Stimulated activated CD4-positive, alpha-beta T cell treated with anti-CD3 and anti-CD28 coated beads, TNF-alpha, amount 100 ng/mL, for 4 hours (primary cell): Measurements from ENCODE around the gene PSMC4.
"Not testable (repeated sequence)": the region's sequence is repeated elsewhere in the genome, so short reads cannot be mapped to it uniquely, and the experiment has no call there.

Experiments
- DNase-seq, 3 experiments: peaks; one replicate each; pipeline ENCODE4 v3.0.0-alpha.2; 2020; ENCODE audit warnings: low read depth in 3 of 3

The PSMC4 gene

GRCh38 chr19:39946532-39946931, 24.4 kb upstream of the PSMC4 start:
- DNase-seq = no peak

DNA sequence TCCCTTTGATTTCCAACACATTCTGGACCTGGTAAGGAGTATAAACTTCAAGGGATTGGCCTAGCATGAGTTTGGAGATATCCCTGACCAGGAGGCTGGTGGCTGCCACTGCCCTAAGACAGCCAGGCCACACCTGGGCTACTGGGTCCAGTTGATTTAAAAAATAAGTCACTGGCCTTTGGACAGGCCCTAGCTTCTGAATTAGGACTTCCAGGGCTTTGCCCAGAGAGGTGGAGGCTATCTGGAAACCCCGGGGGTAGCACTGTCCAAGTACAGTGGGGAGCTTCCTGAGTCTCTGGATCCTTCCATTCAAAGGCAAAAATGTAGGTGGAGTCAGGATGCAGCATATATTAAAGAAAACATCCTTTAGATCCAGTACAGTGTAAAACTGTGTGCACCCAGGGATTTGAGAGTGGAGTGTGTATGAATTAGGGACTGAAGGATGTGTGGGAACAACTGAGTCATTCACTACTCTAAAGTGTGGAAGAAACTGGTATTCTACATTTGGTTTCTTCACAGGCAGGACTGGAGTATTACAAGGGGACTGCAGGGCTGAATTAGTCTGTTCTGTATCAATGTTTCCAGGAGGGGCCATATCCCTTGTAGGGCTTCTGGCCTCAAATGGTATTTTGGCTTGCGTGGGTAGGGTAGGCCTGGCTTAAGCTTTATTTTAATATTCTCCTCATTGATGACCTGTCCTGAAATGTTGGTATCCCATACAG, 21.8 kb upstream of the PSMC4 start:
- no peak for DNase-seq

- DNase-seq = no peak
These were observed 19.8 kb upstream of the PSMC4 start for GRCh38 chr19:39951065-39951650.

GRCh38 chr19:39951686-39952085, 19.3 kb upstream of the PSMC4 start:
- no peak for DNase-seq

DNA sequence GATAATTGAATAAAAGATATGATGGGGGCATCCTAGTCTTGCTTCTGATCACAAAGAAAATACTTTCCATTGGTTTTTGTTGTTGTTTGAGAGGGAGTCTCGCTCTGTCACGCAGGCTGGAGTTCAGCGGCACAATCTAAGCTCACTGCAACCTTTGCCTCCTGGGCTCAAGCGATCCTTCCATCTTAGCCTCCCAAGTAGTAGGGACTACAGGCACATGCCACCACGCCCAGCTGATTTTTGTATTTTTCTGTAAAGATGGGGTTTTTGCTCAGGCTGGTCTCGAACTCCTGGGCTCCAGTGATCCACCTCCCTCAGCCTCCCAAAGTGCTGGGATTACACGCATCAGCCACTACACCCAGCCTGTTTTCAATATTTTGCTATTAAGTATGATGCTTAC, 17.1 kb upstream of the PSMC4 start:
- DNase-seq = no peak

GRCh38 chr19:39957886-39958285, 13.1 kb upstream of the PSMC4 start:
- DNase-seq = not testable (repeated sequence)

DNA sequence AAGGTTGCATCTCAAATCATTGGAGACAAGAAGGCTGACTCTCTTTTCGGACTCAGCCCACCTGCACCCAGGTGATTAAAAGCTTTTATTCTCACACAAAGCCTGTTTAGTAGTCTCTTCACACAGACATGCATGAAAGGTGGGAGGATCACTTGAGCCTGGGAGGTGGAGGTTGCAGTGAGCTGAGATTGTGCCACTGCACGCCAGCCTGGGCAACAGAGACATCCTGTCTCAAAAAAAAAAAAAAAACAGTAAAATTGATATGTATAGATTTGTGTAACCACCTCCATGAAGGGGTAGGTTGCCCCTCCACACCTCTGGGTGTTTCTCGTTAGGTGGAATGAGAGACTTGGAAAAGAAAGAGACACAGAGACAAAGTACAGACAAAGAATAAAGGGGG, 12.0 kb upstream of the PSMC4 start:
- not testable (repeated sequence) for DNase-seq

GRCh38 chr19:39959407-39959806, 11.6 kb upstream of the PSMC4 start:
- not testable (repeated sequence) for DNase-seq

DNA sequence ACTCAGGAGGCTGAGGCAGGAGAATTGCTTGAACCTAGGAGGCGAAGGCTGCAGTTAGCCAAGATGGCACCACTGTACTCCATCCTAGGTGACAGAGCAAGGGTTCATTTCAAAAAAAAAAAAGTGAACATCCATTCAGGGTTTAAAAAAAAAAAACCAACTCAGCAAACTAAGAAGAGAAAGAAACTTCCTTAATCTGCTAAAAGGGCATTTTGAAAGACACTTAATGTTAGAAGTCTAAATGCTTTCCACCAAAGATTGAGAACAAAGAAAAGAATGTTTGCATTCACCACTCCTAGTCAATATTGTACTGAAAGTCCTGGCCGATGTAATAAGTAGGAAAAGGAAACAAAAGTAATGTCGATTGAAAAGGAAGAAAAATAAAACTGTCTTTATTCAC, 7.1 kb upstream of the PSMC4 start:
- DNase-seq = no peak

DNA sequence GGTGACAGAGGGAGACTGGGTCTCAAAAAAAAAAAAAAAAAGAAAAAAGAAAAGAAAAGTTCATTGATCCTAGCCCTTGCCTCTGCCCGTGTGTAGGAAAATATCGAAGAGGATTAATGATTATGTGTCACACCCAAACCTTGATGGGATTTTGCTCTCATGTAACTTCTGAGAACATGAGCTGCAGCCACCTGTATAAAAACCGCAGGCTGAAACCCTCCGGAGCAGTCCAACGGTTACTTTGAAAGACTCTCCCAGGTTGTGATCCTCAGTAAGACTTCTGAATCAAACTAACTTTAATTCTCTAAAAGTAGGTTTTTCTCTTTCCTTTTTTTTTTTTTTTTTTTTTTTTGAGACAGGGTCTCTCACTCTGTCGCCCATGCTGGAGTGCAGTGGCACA, 4.3 kb upstream of the PSMC4 start:
- DNase-seq = no peak

DNA sequence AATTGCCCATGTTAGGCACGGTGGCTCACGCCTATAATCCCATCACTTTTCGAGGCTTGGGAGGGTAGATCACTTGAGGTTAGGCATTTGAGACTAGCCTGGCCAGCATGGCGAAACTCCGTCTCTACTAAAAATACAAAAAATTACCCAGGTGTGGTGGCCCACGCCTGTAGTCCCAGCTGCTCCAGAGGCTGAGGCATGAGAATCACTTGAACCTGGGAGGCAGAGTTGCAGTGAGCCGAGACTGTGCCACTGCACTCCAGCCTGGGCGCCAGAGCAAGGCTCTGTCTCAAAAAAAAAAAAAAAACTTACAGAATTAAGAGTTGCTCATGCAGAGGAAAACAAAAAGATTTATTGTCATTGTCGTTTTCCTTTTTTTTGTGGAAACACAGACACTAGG, 3.4 kb upstream of the PSMC4 start:
- DNase-seq = no peak

DNA sequence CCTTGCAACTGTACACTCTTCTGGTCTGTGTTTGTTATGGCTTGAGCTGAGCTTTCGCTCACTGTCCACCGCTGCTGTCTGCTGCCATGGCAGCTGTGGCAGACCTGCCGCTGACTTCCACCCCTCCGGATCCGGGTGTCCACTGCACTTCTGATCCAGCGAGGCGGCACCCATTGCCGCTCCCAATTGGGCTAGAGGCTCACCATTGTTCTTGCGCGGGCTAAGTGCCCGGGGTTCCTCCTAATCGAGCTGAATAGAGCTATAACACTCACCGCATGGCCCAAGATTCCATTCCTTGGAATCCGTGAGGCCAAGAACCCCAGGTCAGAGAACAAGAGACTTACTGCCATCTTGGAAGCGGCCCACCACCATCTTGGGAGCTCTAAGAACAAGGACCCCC, 2.2 kb upstream of the PSMC4 start:
- DNase-seq = no peak

DNA sequence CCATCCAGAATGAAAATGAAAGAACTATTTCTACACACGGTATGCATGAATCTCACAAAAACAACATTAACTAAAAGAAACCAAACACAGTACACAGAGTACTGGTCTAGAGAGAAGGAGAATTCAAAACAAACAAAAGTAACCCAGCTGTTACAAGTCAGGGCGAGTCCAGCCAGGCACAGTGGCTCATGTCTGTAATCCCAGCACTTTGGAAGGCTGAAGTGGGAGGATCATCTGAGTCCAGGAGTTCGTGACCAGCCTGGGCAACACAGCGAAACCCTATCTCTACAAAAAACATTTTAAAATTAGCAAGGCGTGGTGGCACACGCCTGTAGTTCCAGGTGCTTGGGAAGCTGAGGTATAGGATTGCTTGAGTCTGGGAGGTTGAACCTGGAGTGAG, 1.7 kb upstream of the PSMC4 start:
- no peak for DNase-seq

DNA sequence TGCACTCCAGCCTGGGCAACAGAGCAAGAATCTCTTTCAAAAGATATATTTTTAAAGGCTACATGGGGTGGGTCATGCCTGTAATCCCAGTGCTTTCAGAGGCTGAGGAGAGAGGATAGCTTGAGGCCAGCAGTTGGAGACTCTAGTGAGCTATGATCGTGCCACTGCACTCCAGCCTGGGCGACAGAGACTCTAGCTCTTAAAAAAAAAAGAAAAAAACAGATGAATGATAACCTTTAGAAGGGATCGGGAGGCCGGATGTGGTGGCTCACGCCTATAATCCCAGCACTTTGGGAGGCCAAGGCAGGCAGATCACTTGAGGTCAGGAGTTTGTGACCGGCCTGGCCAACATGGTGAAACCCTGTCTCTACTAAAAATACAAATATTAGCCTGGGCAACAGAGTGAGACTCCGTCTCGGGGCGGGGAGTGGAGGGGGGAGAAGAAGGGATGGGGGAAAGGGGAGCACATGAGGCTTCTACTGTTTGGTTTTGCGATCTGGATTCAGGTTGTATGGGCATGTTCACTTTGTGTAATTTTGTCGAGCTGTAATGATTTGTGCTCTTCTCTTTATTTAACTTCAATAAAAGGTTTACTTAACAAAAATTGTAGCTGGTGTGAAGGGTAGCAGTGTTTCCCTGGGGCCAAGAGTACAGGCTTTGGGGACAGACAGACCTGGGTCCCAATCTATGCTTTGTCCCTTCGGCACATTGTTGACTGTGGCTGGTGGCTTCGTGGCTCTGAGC, 1.1 kb upstream of the PSMC4 start:
- DNase-seq = no peak

- DNase-seq = no peak
These were observed 615 bp upstream of the PSMC4 start for GRCh38 chr19:39970425-39970674.

DNA sequence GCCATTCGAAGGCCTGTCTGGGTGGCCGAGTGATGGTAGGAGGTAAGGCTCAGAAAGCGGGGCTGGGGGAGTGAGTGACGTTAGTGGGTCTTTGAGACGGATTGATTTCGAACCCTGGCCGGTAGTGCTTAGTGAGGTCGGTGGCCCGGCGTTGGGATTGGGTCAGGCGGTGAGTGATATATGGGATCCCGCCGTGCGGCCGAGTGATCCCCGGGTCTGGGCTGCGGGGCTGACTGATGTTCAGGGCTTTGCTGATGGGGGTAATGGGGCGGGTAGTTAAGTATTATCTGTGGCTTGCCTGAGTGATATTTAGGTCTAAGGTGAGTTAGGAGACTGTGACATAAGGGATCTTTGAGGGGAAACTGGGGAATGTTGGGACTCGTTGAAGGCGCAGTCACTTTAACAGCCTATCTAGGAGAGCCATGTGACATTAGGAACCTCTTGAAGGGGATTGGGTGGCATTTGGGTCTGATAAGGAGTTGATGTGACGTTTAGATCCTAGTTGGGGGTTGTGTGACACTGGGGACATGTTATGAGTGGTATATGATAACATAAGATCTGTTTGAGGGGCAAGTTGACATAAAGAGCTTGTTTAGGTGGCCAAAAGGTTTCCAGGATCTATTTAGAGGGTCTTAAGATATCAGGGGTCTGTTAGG, 543 bp downstream of the PSMC4 start:
- DNase-seq = no peak

DNA sequence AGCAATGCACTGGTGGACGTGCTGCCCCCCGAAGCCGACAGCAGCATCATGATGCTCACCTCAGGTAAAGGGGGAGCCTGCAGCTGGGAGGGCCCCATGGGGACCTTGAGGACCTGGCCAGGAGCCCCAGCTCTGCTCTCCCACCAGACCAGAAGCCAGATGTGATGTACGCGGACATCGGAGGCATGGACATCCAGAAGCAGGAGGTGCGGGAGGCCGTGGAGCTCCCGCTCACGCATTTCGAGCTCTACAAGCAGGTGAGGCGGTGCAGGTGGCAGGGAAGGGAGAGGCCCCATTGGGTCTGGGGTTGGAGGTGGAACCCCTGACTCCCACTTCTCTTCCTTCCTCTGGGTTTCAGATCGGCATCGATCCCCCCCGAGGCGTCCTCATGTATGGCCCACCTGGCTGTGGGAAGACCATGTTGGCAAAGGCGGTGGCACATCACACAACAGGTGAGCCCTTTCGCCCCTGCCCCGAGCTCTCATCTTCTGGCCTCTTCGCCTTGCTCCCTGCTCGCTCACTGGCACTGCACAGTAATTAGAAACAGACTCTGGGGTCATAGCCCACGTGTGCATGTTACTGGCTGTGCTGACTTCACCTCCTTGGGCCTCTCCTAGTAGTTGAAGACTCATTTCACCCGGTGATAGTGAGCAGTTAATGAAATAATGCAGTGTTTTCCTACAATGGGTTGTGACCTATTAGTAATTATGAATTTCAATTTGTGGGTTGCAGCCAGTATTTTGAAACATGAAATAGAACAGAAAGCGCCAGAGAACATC, 3.6 kb downstream of the PSMC4 start:
- DNase-seq = no peak

- DNase-seq = no peak
These were observed 11.9 kb downstream of the PSMC4 start for GRCh38 chr19:39982883-39983282.

GRCh38 chr19:39983695-39984300, 12.8 kb downstream of the PSMC4 start:
- DNase-seq = no peak

GRCh38 chr19:39986643-39987042, 15.7 kb downstream of the PSMC4 start:
- DNase-seq = no peak

DNA sequence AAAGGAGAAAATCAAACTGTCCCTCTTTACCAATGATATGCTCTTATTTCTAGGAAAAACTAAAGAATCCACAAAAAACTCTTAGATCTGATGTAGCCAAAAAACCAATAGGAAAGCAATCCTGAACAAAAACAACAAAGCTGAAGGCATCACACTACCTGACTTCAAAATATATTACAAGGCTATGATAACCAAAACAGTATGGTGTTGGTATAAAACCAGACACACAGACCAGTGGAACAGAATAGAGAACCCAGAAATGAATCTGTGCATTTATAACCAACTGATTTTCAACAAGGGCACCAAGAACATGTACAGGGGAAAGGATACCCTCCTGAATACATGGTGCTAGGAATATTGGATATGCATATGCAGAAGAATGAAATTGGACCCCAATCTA, 16.2 kb downstream of the PSMC4 start:
- no peak for DNase-seq

DNA sequence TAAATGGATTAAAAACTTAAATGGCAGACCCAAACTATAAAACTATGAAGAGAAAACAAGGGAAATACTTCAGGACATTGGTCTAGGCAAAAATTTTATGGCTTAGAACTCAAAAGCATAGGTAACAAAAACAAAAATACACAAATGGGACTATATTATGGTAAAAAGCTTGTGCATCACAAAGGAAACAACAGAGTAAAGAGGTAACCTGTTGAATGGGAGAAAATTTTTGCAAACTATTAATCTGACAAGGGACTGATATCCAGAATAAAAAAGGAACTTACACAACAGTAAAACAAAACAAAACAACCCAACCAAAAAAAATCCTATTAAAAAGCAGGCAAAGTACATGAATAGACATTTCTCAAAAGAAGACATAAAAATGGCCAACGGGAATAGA, 16.6 kb downstream of the PSMC4 start:
- no peak for DNase-seq
